SK-N-SH treated with all-trans-retinoic acid at 6 μM for 48 hours (cell line): ENCODE measurements around the gene SAMHD1.

Source experiments
- CREB5 ChIP-seq: fragments of 250-450 bp; sonication (Bioruptor Pico); IDR thresholded peaks from 2 replicates; pipeline ENCODE4 v1.5.1; 2020; ENCODE audit warnings: low read depth, mild to moderate bottlenecking, moderate library complexity
- ESRRG ChIP-seq: fragments of 250-450 bp; sonication (Bioruptor Pico); IDR thresholded peaks from 2 replicates; pipeline ENCODE4 v1.6.1; 2021; ENCODE audit warnings: mild to moderate bottlenecking
- GLIS3 ChIP-seq: fragments of 250-450 bp; sonication (Bioruptor Pico); IDR thresholded peaks from 2 replicates; pipeline ENCODE4 v1.5.0; 2020; ENCODE audit warnings: mild to moderate bottlenecking, moderate library complexity
- ISL1 ChIP-seq: fragments of 250-450 bp; sonication (Bioruptor Pico); IDR thresholded peaks from 2 replicates; pipeline ENCODE4 v2.1.2; 2022; ENCODE audit warnings: mild to moderate bottlenecking, moderate library complexity
- OSR1 ChIP-seq: fragments of 250-450 bp; sonication (Bioruptor Pico); IDR thresholded peaks from 2 replicates; pipeline ENCODE4 v1.8.0; 2022; ENCODE audit warnings: moderate library complexity, mild to moderate bottlenecking, inconsistent platforms
- PPARA ChIP-seq: fragments of 250-450 bp; sonication (Bioruptor Pico); IDR thresholded peaks from 2 replicates; pipeline ENCODE4 v1.5.0; 2020; ENCODE audit warnings: mild to moderate bottlenecking, borderline replicate concordance
- RARB ChIP-seq: fragments of 250-450 bp; sonication (Bioruptor Pico); IDR thresholded peaks from 2 replicates; pipeline ENCODE4 v1.8.0; 2021; ENCODE audit warnings: mild to moderate bottlenecking, moderate library complexity
- ZFP3 ChIP-seq: fragments of 250-450 bp; sonication (Bioruptor Pico); IDR thresholded peaks from 2 replicates; pipeline ENCODE4 v1.5.0; 2020; ENCODE audit warnings: mild to moderate bottlenecking, moderate library complexity

- TF ChIP-seq OSR1 (no peak), CREB5 (CRISPR knock-in tag) (no peak), RARB (no peak), GLIS3 (CRISPR knock-in tag) (no peak), ZFP3 (no peak), ISL1 (CRISPR knock-in tag) (no peak), ESRRG (CRISPR knock-in tag) (no peak), PPARA (no peak)
Observed at GRCh38 chr20:36893801-36894200, 57.7 kb downstream of the SAMHD1 start.
